ENCODE data around the gene GTF2F2.

Gene GTF2F2

DNA sequence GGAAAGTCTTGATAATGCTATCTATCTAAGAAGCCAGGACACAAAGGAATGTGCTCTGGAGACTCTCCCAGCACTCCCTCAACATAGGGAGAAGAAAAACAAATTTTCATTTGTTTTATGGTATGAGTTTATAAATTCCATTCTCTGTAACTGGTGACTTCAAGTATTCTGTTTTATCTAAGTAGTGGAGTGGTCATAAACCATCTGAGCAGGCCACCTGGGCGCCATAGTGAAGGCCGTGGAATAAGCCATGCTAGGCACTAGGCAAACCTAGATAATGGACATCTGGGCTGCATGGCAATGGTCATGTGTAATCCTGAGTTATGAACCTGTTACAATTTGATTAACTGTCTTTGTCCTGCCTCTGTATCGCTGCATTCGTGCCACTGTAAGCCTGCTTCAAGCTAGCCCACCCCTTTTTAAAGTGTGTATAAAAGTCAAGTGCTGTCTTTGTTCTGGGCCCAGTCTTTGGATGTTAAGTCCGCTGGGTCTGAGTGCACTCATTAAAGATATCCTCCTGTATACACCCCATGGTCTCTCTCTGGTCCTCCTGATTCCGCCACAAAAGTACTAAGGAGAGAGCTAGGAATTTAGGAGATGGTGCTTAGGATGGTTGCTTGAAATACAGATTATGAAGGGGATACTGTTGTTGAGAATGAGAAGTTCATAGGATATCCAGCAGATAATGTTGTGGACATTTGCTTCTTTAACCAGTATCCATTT, 13.2 kb downstream of the GTF2F2 start:
- peaks cover 16% of the 10 kb centered on the region for H3K9me3 Mint-ChIP-seq
- H3K4me1 Mint-ChIP-seq = no peaks in the 10 kb centered on the region
- TF ChIP-seq, protein P1, sequence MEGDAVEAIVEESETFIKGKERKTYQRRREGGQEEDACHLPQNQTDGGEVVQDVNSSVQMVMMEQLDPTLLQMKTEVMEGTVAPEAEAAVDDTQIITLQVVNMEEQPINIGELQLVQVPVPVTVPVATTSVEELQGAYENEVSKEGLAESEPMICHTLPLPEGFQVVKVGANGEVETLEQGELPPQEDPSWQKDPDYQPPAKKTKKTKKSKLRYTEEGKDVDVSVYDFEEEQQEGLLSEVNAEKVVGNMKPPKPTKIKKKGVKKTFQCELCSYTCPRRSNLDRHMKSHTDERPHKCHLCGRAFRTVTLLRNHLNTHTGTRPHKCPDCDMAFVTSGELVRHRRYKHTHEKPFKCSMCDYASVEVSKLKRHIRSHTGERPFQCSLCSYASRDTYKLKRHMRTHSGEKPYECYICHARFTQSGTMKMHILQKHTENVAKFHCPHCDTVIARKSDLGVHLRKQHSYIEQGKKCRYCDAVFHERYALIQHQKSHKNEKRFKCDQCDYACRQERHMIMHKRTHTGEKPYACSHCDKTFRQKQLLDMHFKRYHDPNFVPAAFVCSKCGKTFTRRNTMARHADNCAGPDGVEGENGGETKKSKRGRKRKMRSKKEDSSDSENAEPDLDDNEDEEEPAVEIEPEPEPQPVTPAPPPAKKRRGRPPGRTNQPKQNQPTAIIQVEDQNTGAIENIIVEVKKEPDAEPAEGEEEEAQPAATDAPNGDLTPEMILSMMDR (IDR thresholded peaks at IDR 0.05; ENCODE audit: unreplicated experiment in 3 of 3) = no peak
- no peak overlapping the region for H3K4me3 Mint-ChIP-seq
- peaks cover 39% of the 10 kb centered on the region for H3K36me3 Mint-ChIP-seq (ENCODE audit: low read depth)
- H3K27ac Mint-ChIP-seq = no peak overlapping the region
- no peaks in the 10 kb centered on the region for H3K27me3 Mint-ChIP-seq (ENCODE audit: low read depth)

DNA sequence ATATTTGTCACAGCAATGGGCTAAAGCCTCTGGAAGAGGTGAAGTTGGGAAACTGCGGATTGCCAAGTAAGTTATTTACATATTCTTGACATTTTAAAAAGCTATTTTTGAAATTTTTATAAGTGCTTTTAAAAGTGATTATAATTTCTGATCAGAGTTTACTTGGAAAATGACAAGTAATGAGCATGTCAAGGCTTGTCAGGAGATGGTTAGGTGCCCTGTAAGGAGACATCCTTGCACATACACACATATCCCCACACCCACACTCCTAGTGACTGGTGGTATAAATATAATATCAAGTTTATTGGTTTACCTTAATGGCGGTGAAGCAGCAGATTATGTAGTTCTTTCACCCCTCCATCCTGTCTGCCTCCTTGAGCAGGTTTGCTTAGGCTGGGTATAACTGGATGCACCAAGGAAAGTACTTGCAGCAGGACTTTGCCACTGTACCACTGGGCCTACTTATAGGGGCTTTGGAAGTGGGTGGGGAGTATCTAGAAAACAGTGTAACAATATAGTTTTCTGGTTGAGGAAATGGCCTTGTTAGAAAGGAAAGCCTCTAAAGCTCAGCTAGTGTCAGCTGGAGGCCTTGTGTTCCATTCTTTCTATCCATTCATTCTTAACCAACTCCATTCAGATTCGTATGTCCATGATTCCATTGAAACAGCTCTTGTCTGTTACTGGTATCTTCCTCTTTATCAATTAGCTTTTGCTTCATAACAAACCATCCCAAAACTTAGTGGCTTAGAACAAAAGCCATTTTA, 16.6 kb downstream of the GTF2F2 start:
- H3K9me3 Mint-ChIP-seq = peaks cover 7% of the 10 kb centered on the region
- TF ChIP-seq, protein P1 (IDR thresholded peaks at IDR 0.05; ENCODE audit: unreplicated experiment in 3 of 3) = no peak
- no peaks in the 10 kb centered on the region for H3K27me3 Mint-ChIP-seq (ENCODE audit: low read depth)
- H3K27ac Mint-ChIP-seq = no peak overlapping the region
- H3K4me3 Mint-ChIP-seq = no peak overlapping the region
- H3K4me1 Mint-ChIP-seq = no peaks in the 10 kb centered on the region
- peaks cover 40% of the 10 kb centered on the region for H3K36me3 Mint-ChIP-seq (ENCODE audit: low read depth)

GRCh38 chr13:45137526-45137925, 17.2 kb downstream of the GTF2F2 start:
- Mint-ChIP-seq H3K36me3 (ENCODE audit: low read depth) (peaks cover 35% of the 10 kb centered on the region), H3K27ac (no peak overlapping the region), H3K4me1 (no peaks in the 10 kb centered on the region), H3K4me3 (no peak overlapping the region), H3K27me3 (ENCODE audit: low read depth) (no peaks in the 10 kb centered on the region), H3K9me3 (peaks cover 6% of the 10 kb centered on the region)
- TF ChIP-seq, protein P1 (IDR thresholded peaks at IDR 0.05; ENCODE audit: unreplicated experiment in 3 of 3) = no peak

DNA sequence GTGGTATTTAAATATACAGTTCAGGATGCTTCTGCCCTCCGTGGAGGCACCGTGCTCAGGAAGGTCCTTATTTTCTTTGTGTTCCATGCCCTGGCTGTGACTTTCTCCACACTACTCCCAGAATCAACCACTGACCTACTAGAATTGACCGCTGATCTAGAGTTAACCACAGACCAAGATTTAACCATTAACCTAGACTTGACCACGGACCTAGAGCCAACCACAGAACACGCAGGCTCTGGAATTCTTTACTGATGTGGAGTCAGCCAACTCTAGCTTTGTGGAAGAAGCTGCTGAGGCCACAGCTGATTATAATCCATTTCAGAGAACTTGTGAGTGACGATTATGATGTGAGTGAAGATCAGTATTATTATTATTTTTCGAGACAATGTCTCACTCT, 18.0 kb downstream of the GTF2F2 start:
- peaks cover 3% of the 10 kb centered on the region for H3K9me3 Mint-ChIP-seq
- TF ChIP-seq, protein P1 (IDR thresholded peaks at IDR 0.05; ENCODE audit: unreplicated experiment in 3 of 3) = no peak
- peaks cover 29% of the 10 kb centered on the region for H3K36me3 Mint-ChIP-seq (ENCODE audit: low read depth)
- H3K27me3 Mint-ChIP-seq (ENCODE audit: low read depth) = no peaks in the 10 kb centered on the region
- H3K4me1 Mint-ChIP-seq = peaks cover 5% of the 10 kb centered on the region
- no peak overlapping the region for H3K4me3 Mint-ChIP-seq
- H3K27ac Mint-ChIP-seq = no peak overlapping the region

GRCh38 chr13:45141369-45141768, 21.1 kb downstream of the GTF2F2 start:
- H3K9me3 Mint-ChIP-seq = no peaks in the 10 kb centered on the region

More at GRCh38 chr13:45141369-45141768, 21.1 kb downstream of the GTF2F2 start:
- Mint-ChIP-seq H3K4me1 (peaks cover 5% of the 10 kb centered on the region), H3K4me3 (no peak overlapping the region), H3K27me3 (ENCODE audit: low read depth) (no peaks in the 10 kb centered on the region), H3K27ac (peak overlapping the region in 1 of 3 experiments; percentile 47), H3K36me3 (ENCODE audit: low read depth) (peaks cover 29% of the 10 kb centered on the region)
- TF ChIP-seq, protein P1 (IDR thresholded peaks at IDR 0.05; ENCODE audit: unreplicated experiment in 3 of 3) = no peak

All from nephron (organoid).